GM19467 (cell line): ENCODE data around the gene GMFB.

Source experiments
- ATAC-seq: cut with Tn5 transposase; IDR thresholded peaks from one replicate; pipeline ENCODE4 v1.9.1; 2021; ENCODE audit warnings: mild to moderate bottlenecking, moderate library complexity; ENCODE audit not compliant: unreplicated experiment

Gene GMFB

GRCh38 chr14:54435500-54435981, 53.2 kb downstream of the GMFB start:
- ATAC-seq = no peak

- ATAC-seq = no peak
Observed at GRCh38 chr14:54428527-54428926, 60.3 kb downstream of the GMFB start.

- ATAC-seq = no peak
Observed at GRCh38 chr14:54427871-54428270, 60.9 kb downstream of the GMFB start.

- no peak for ATAC-seq
Observed at GRCh38 chr14:54425537-54426274, 63.1 kb downstream of the GMFB start.

- no peak for ATAC-seq
Observed at GRCh38 chr14:54425068-54425467, 63.7 kb downstream of the GMFB start.
